ELF-1 (cell line): ENCODE data around the gene ZFYVE27.
A peak's percentile ranks its signal among the peaks of the same experiment; 100 is the strongest.

Source experiments
- DNase-seq: peaks from one replicate; pipeline ENCODE4 v3.0.0-alpha.2; 2016; ENCODE audit warnings: low read depth, low spot score

The ZFYVE27 gene

DNA sequence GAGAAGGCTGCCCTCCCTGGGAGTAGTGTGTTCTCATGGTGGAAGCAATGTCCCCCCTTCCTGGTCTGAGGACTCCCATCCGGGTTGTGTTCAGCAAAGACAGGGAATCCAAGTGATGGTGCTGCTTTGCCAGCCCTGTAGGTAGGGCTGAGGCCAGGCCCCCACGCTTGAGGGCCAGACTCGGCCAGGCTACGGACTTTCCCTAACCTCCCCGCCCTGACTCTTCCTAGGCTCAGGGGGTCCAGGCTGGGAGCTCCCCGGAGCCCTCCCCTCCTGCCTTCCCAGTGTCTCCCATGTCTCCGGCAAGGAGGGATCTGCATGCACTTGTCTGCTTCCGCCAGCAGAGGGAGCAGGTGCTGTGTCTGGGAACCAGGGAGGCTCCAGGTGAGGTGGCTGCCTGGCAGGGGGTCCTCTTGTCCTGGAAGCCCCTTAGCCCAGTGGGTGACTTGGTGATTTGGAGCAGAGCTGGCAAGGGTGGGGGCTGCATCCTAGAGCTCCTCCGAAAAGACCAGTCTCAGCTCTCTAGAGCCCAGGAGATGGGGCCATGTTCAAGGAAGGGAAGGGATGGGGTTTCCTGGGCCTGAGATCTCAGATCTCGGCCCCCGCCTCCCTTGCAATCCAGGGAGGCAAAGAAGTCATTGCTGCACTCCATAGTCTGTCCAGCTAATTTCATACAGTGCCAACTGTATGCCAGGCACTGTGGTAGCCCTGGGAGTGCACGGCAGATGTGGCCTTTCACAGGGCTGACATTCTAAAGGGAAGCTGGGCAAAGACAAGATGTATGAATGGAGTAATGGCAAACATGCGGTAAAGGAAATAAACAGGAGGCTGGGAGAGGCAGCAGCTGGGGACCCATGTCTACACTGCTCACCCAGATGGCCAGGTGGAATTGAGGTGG, 55.1 kb downstream of the ZFYVE27 start:
- DNase-seq = peak; percentile 75

- DNase-seq = no peak
Observed at GRCh38 chr10:97795886-97796285, 59.0 kb downstream of the ZFYVE27 start.

DNA sequence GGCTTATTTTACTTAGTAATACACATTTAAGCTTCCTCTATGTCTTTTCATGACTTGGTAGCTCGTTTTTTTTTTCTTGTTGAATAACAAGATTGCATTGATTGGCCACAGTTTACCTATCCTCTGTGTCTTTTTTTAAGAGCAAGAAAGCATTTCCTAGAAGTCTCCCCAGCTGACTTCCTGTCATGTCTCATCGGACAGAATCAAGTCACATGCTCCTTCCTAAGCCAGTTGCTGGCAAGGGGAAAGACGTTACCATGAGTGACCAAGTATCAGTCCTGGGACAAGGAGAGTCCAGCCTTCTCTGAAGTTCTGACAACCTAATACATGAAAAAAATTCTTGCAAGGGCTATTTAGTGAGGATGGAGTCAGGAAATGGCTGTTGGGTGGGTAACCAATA, 59.7 kb downstream of the ZFYVE27 start:
- no peak for DNase-seq

DNA sequence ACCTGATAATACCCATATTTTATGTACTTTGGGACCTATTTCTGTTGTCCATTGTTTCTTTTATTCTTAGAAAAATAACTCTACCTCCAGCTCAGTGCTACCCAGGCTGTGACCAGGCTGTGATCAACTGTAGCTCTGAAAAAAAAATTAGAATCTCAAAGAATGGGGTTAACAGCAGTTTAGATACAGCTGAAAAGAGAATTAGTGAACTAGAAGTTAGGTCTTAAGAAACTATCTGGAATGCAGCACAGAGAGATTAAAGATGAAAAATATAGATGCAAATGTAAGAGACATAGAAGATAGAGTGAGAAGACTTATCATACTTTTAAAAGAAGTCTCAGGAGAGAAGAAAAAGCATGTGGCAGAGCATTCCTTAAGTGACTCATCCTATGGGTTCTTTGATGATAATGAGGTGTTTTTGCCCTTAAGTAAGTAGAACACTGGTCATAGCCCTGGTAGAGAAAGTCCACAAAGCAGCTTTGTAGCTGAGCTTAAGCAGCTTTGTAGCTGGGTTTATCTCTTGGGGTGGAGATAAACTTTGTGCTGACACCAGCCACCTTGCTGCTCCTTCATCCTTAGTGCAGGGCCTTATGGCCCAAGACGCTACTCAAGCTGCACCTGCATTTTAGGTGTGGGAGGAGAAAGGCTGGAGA, 62.2 kb downstream of the ZFYVE27 start:
- no peak for DNase-seq

DNA sequence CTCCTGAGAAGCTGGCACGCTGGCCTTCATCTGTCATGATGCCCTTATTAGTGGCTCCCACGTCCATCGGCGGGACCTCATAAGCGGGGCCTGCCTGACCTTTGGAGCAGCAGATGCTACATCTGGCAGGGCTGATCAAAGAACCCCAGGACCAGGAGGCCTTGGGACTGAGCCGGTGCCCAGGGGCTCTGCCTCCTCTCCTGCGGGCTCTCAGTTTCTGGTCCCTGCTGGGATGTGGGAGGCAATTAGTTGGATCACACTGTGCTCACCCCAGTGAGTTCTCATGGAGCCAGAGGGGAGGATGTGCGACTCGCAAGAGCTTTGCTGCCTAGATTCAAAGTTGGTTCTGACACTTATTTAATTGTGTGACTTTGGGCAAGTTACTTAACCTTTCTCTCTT, 63.5 kb downstream of the ZFYVE27 start:
- DNase-seq = no peak

- DNase-seq = no peak
Observed at GRCh38 chr10:97801422-97801821, 64.5 kb downstream of the ZFYVE27 start.

GRCh38 chr10:97805096-97805884, 68.4 kb downstream of the ZFYVE27 start:
- peak; percentile 43 for DNase-seq

- no peak for DNase-seq
Observed at GRCh38 chr10:97805949-97806348, 69.0 kb downstream of the ZFYVE27 start.

- no peak for DNase-seq
Observed at GRCh38 chr10:97810446-97810845, 73.5 kb downstream of the ZFYVE27 start.
